HepG2 (cell line): ENCODE measurements around the gene LTB4R. TPM values are rescaled to one million over a fixed set of nuclear protein-coding genes. Genes with fewer than 3 reads are reported as not detected.

Source experiments
- ARNT2 ChIP-seq: sonication (generic); formaldehyde crosslinking; IDR thresholded peaks from 2 replicates; pipeline ENCODE4 v1.8.0; 2022; ENCODE audit warnings: mild to moderate bottlenecking, low read depth, missing genetic modification reagents, moderate library complexity
- HNRNPH1 ChIP-seq: fragments of 200-400 bp; formaldehyde crosslinking; optimal IDR thresholded peaks from 2 replicates; pipeline ENCODE3; 2017; ENCODE audit warnings: mild to moderate bottlenecking, low read depth, low read length
- STAG1 ChIP-seq: sonication (generic); formaldehyde crosslinking; IDR thresholded peaks from 2 replicates; pipeline ENCODE4 v1.4.0; 2020; ENCODE audit warnings: missing genetic modification reagents
- polyA plus RNA-seq, 8 experiments: library from polyadenylated mRNA; depleted of rRNA in 3 of 8; stranded (reverse) in 7 of 8; unstranded in 1 of 8; fragments of >200 nt; fragmentation: Illumina TruSeq in 4 of 8; extraction: Trizol in 4 of 8; gene quantifications; 2 replicates each; pipeline versions ENCODE4 v1.2.1 to v1.2.3, GENCODE V29; 2011 to 2016; ENCODE audit warnings: low read depth in 4 of 8, missing spikeins in 1 of 8, mixed read lengths in 1 of 8; ENCODE audit not compliant: insufficient read depth in 1 of 8
- total RNA-seq, 5 experiments: library from RNA; depleted of rRNA; stranded (reverse); fragments of >200 nt; fragmentation: Illumina TruSeq; extraction: Trizol; gene quantifications; 2 replicates each; pipeline ENCODE4 v1.2.3, GENCODE V29; 2016; ENCODE audit warnings: low read depth in 1 of 5
- TF ChIP-seq, protein P1 (sequence below): sonication (generic); formaldehyde crosslinking; IDR thresholded peaks from 2 replicates; pipeline ENCODE4 v1.8.1; 2022; ENCODE audit warnings: low read depth, mild to moderate bottlenecking, missing genetic modification reagents
- TF ChIP-seq, protein P2 (sequence below): IDR thresholded peaks from 2 replicates; pipeline ENCODE4 v1.4.0; 2020; ENCODE audit warnings: mild to moderate bottlenecking, missing genetic modification reagents
- TF ChIP-seq, protein P3 (sequence below): sonication (generic); formaldehyde crosslinking; IDR thresholded peaks from 2 replicates; pipeline ENCODE4 v1.4.0; 2020; ENCODE audit warnings: missing genetic modification reagents, mild to moderate bottlenecking, borderline replicate concordance
- TF ChIP-seq, protein P4 (sequence below): sonication (generic); formaldehyde crosslinking; IDR thresholded peaks from 2 replicates; pipeline ENCODE4 v1.5.0; 2020; ENCODE audit warnings: mild to moderate bottlenecking, missing genetic modification reagents

The LTB4R gene
- total and polyA plus RNA-seq, 2 of the 13 experiments (the other 11 are each of a cell fraction or from before 2014, with no cell fraction given): 3.2 to 8.2 TPM

DNA sequence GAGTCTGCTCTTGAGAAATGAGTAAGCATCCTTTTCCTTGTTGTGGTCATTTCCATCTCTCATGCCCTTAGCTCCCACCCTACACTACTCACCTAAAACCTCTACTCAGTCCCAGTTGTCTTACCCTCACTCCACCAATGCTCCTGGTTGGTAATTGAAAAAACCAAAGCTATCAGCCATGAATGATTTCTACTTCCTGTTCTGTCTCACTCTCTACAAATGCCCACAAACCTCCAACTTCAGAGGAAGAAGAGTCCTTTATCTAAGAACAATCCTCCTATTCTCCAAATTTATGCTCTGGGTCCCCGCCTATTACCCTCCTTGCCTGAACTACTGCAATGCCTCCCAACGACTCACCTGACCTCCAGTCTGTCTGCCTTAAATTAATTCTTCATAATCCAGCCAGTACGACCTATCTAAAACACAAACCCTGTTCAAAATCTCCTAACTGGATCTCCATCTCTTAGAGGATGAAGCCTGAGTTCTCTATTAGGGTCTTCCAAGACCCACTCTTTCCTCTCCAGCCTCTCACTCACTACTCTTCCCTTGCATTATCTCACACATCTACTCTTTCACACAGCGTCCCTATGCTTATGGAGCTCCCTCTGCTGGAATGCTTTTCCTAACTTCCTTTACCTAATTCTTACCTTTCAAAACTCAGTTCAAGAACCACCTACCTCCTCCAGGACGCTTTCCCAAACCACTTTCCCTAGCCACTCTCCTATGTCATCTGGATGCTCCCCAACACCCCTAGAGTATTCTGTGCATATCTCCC, 13.9 kb upstream of the LTB4R start (continued):
- TF ChIP-seq, protein P1, sequence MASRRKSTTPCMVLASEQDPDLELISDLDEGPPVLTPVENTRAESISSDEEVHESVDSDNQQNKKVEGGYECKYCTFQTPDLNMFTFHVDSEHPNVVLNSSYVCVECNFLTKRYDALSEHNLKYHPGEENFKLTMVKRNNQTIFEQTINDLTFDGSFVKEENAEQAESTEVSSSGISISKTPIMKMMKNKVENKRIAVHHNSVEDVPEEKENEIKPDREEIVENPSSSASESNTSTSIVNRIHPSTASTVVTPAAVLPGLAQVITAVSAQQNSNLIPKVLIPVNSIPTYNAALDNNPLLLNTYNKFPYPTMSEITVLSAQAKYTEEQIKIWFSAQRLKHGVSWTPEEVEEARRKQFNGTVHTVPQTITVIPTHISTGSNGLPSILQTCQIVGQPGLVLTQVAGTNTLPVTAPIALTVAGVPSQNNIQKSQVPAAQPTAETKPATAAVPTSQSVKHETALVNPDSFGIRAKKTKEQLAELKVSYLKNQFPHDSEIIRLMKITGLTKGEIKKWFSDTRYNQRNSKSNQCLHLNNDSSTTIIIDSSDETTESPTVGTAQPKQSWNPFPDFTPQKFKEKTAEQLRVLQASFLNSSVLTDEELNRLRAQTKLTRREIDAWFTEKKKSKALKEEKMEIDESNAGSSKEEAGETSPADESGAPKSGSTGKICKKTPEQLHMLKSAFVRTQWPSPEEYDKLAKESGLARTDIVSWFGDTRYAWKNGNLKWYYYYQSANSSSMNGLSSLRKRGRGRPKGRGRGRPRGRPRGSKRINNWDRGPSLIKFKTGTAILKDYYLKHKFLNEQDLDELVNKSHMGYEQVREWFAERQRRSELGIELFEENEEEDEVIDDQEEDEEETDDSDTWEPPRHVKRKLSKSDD: no peak; the same call in 1 of the 2 replicates
- TF ChIP-seq STAG1 (CRISPR knock-in tag): peak; percentile 74
- 0 out of 2 replicates have a peak, but pooled peaks have one; percentile 46 for TF ChIP-seq ARNT2 (CRISPR knock-in tag)
- TF ChIP-seq, protein P2, sequence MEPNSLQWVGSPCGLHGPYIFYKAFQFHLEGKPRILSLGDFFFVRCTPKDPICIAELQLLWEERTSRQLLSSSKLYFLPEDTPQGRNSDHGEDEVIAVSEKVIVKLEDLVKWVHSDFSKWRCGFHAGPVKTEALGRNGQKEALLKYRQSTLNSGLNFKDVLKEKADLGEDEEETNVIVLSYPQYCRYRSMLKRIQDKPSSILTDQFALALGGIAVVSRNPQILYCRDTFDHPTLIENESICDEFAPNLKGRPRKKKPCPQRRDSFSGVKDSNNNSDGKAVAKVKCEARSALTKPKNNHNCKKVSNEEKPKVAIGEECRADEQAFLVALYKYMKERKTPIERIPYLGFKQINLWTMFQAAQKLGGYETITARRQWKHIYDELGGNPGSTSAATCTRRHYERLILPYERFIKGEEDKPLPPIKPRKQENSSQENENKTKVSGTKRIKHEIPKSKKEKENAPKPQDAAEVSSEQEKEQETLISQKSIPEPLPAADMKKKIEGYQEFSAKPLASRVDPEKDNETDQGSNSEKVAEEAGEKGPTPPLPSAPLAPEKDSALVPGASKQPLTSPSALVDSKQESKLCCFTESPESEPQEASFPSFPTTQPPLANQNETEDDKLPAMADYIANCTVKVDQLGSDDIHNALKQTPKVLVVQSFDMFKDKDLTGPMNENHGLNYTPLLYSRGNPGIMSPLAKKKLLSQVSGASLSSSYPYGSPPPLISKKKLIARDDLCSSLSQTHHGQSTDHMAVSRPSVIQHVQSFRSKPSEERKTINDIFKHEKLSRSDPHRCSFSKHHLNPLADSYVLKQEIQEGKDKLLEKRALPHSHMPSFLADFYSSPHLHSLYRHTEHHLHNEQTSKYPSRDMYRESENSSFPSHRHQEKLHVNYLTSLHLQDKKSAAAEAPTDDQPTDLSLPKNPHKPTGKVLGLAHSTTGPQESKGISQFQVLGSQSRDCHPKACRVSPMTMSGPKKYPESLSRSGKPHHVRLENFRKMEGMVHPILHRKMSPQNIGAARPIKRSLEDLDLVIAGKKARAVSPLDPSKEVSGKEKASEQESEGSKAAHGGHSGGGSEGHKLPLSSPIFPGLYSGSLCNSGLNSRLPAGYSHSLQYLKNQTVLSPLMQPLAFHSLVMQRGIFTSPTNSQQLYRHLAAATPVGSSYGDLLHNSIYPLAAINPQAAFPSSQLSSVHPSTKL (CRISPR knock-in tag): 0 out of 2 replicates have a peak, but pooled peaks have one; percentile 4
- TF ChIP-seq, protein P3, sequence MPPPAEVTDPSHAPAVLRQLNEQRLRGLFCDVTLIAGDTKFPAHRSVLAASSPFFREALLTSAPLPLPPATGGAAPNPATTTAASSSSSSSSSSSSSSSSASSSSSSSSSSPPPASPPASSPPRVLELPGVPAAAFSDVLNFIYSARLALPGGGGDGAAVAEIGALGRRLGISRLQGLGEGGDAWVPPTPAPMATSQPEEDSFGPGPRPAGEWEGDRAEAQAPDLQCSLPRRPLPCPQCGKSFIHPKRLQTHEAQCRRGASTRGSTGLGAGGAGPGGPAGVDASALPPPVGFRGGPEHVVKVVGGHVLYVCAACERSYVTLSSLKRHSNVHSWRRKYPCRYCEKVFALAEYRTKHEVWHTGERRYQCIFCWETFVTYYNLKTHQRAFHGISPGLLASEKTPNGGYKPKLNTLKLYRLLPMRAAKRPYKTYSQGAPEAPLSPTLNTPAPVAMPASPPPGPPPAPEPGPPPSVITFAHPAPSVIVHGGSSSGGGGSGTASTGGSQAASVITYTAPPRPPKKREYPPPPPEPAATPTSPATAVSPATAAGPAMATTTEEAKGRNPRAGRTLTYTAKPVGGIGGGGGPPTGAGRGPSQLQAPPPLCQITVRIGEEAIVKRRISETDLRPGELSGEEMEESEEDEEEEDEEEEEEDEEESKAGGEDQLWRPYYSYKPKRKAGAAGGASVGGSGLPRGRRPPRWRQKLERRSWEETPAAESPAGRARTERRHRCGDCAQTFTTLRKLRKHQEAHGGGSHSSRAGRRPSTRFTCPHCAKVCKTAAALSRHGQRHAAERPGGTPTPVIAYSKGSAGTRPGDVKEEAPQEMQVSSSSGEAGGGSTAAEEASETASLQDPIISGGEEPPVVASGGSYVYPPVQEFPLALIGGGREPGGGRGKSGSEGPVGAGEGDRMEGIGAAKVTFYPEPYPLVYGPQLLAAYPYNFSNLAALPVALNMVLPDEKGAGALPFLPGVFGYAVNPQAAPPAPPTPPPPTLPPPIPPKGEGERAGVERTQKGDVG (CRISPR knock-in tag): no peak
- TF ChIP-seq, protein P4, sequence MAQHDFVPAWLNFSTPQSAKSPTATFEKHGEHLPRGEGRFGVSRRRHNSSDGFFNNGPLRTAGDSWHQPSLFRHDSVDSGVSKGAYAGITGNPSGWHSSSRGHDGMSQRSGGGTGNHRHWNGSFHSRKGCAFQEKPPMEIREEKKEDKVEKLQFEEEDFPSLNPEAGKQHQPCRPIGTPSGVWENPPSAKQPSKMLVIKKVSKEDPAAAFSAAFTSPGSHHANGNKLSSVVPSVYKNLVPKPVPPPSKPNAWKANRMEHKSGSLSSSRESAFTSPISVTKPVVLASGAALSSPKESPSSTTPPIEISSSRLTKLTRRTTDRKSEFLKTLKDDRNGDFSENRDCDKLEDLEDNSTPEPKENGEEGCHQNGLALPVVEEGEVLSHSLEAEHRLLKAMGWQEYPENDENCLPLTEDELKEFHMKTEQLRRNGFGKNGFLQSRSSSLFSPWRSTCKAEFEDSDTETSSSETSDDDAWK (CRISPR knock-in tag): no peak
- no peak for TF ChIP-seq HNRNPH1
